ENCODE data around the gene KMT5C. TPM values are rescaled to one million over a fixed set of nuclear protein-coding genes. Genes with fewer than 3 reads are reported as not detected.
A peak's percentile ranks its signal among the peaks of the same experiment; 100 is the strongest.

Gene KMT5C
- total RNA-seq, 3 donors from 2014 or later (not counting 1 experiment from before 2014, with no cell fraction given): 44.5 to 147 (median 46.8) TPM

- peaks cover 25 to 37% of the 10 kb centered on the region in 2 donors for H3K27me3 Mint-ChIP-seq (ENCODE audit: low read depth in 2 of 2)
- no peaks in the 10 kb centered on the region for H3K36me3 Mint-ChIP-seq
- no peak for TF ChIP-seq CTCF (IDR thresholded peaks at IDR 0.05)
- no peaks in the 10 kb centered on the region for H3K9me3 Mint-ChIP-seq
- intact Hi-C loops (cut with micrococcal nuclease): no loop called here
- Histone ChIP-seq H3K9me3 (ENCODE audit: control insufficient read depth, insufficient read depth, low read length) (no peaks in the 10 kb centered on the region), H3K27me3 (ENCODE audit: control insufficient read depth, insufficient read depth, low read length) (peaks cover 56% of the 10 kb centered on the region), H3K36me3 (ENCODE audit: control insufficient read depth, insufficient read depth, low read length) (no peaks in the 10 kb centered on the region), H3K4me1 (ENCODE audit: control insufficient read depth, insufficient read depth, low read length) (peaks cover 14% of the 10 kb centered on the region), H3K27ac (ENCODE audit: low read length) (no peak overlapping the region), H3K4me3 (ENCODE audit: low read length) (no peak overlapping the region)
- DNase-seq (no peak), ATAC-seq (peak in 2 of 3 donors; percentile 16 to 42)
- no peak overlapping the region for H3K4me3 Mint-ChIP-seq
- H3K27ac Mint-ChIP-seq: no peak overlapping the region
- H3K4me1 Mint-ChIP-seq: peaks cover 0 to 6% of the 10 kb centered on the region in 2 donors
- 37% methylated on average over 24 of the region's 24 CpGs for WGBS (ENCODE audit: insufficient coverage)
These were observed 32.8 kb downstream of the KMT5C start for GRCh38 chr19:55372316-55373081.

- DNase-seq (no peak), ATAC-seq (no peak)
- no peaks in the 10 kb centered on the region for H3K36me3 ChIP-seq (ENCODE audit: control insufficient read depth, insufficient read depth, low read length)
- Mint-ChIP-seq H3K4me3 (no peak overlapping the region), H3K27ac (no peak overlapping the region), H3K4me1 (peaks cover 0 to 6% of the 10 kb centered on the region in 2 donors), H3K27me3 (ENCODE audit: low read depth in 2 of 2) (peaks cover 25 to 34% of the 10 kb centered on the region in 2 donors), H3K36me3 (no peaks in the 10 kb centered on the region), H3K9me3 (no peaks in the 10 kb centered on the region)
- no peak overlapping the region for H3K4me3 ChIP-seq (ENCODE audit: low read length)
- no peak overlapping the region for H3K27ac ChIP-seq (ENCODE audit: low read length)
- H3K27me3 ChIP-seq (ENCODE audit: control insufficient read depth, insufficient read depth, low read length): peaks cover 56% of the 10 kb centered on the region
- no peaks in the 10 kb centered on the region for H3K9me3 ChIP-seq (ENCODE audit: control insufficient read depth, insufficient read depth, low read length)
- H3K4me1 ChIP-seq (ENCODE audit: control insufficient read depth, insufficient read depth, low read length): peaks cover 14% of the 10 kb centered on the region
- intact Hi-C loops (cut with micrococcal nuclease): no loop called here
- no peak for TF ChIP-seq CTCF (IDR thresholded peaks at IDR 0.05)
- 58% methylated on average over 9 of the region's 9 CpGs for WGBS (ENCODE audit: insufficient coverage)
These were observed 33.8 kb downstream of the KMT5C start for GRCh38 chr19:55373306-55373992.

- DNase-seq (no peak), ATAC-seq (no peak)
- H3K4me3 ChIP-seq (ENCODE audit: low read length): no peak overlapping the region
- Mint-ChIP-seq H3K27me3 (ENCODE audit: low read depth in 2 of 2) (peaks cover 25 to 34% of the 10 kb centered on the region in 2 donors), H3K27ac (no peak overlapping the region), H3K36me3 (no peaks in the 10 kb centered on the region), H3K4me3 (no peak overlapping the region), H3K4me1 (peaks cover 0 to 6% of the 10 kb centered on the region in 2 donors), H3K9me3 (no peaks in the 10 kb centered on the region)
- H3K4me1 ChIP-seq (ENCODE audit: control insufficient read depth, insufficient read depth, low read length): peaks cover 9% of the 10 kb centered on the region
- H3K9me3 ChIP-seq (ENCODE audit: control insufficient read depth, insufficient read depth, low read length): no peaks in the 10 kb centered on the region
- H3K36me3 ChIP-seq (ENCODE audit: control insufficient read depth, insufficient read depth, low read length): no peaks in the 10 kb centered on the region
- H3K27me3 ChIP-seq (ENCODE audit: control insufficient read depth, insufficient read depth, low read length): peaks cover 50% of the 10 kb centered on the region
- H3K27ac ChIP-seq (ENCODE audit: low read length): no peak overlapping the region
- intact Hi-C loops (cut with micrococcal nuclease): no loop called here
- no peak for TF ChIP-seq CTCF (IDR thresholded peaks at IDR 0.05)
- 33% methylated on average over 27 of the region's 31 CpGs for WGBS (ENCODE audit: insufficient coverage)
These were observed 34.5 kb downstream of the KMT5C start for GRCh38 chr19:55373993-55374757.

Data from natural killer cell (primary cell).